ENCODE results near the gene TMEM165. TPM values are rescaled to one million over a fixed set of nuclear protein-coding genes. Genes with fewer than 3 reads are reported as not detected.

Gene TMEM165
- total RNA-seq, 4 donors from 2014 or later: 133 to 193 (median 168) TPM

GRCh38 chr4:55431710-55432336 lies 36.1 kb downstream of the TMEM165 start:
- intact Hi-C loops (cut with DNase I): loop anchor here (10.0 kb wide), 1 partner anchor 87 kb away; the partner anchor contains the start of gene SRD5A3
- TF ChIP-seq POLR2AphosphoS5 (IDR thresholded peaks at IDR 0.05) (no peak), EP300 (IDR thresholded peaks at IDR 0.05) (no peak), POLR2A (IDR thresholded peaks at IDR 0.05; ENCODE audit: low read depth) (no peak)
- TF ChIP-seq, protein P1, sequence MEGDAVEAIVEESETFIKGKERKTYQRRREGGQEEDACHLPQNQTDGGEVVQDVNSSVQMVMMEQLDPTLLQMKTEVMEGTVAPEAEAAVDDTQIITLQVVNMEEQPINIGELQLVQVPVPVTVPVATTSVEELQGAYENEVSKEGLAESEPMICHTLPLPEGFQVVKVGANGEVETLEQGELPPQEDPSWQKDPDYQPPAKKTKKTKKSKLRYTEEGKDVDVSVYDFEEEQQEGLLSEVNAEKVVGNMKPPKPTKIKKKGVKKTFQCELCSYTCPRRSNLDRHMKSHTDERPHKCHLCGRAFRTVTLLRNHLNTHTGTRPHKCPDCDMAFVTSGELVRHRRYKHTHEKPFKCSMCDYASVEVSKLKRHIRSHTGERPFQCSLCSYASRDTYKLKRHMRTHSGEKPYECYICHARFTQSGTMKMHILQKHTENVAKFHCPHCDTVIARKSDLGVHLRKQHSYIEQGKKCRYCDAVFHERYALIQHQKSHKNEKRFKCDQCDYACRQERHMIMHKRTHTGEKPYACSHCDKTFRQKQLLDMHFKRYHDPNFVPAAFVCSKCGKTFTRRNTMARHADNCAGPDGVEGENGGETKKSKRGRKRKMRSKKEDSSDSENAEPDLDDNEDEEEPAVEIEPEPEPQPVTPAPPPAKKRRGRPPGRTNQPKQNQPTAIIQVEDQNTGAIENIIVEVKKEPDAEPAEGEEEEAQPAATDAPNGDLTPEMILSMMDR (IDR thresholded peaks at IDR 0.05): no peak
- Histone ChIP-seq H3K4me1 (peaks cover 0 to 12% (median 9%) of the 10 kb centered on the region in 4 donors), H3K9me3 (no peaks in the 10 kb centered on the region), H3K36me3 (peaks cover 13 to 90% (median 62%) of the 10 kb centered on the region in 4 donors), H3K4me3 (no peak overlapping the region), H3K27ac (replicated peaks in 1 of 4) (no peak overlapping the region), H3K27me3 (no peaks in the 10 kb centered on the region)
- no peak for DNase-seq (ENCODE audit: extremely low spot score)
- WGBS: 70% methylated on average over 6 of the region's 6 CpGs

DNA sequence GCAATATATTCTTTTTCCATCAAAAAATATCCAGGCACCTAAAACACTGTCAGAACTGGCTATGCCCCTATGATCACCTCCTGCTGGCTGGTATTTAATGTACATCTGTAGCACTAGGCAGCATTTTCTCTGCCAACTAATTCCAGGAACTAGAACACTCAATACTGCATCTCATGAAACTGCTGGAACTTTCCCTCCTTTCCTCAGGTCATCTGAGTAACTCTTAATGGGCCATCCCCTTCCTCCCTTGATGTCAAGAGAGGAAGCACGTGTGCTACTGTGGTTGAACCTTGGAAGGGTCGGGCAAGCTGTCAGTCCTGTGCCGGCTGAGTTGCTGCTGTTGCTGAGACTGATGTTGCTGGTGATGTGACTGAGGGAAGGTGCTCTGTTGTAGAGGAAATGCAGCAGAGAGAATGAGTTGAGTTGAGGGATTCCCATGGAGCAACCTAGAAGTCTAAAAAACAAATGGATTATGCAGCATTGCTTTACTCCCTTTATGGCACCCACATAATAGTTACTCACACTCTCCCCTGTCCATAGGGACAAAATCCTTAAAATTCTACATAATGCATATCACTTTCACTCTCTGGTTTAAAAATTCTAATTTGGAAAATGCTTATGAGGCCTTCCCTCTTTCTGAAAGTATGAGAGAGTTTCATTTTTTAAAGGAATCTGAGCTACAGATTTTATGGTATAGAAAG lies 39.5 kb downstream of the TMEM165 start:
- Histone ChIP-seq H3K4me3 (no peak overlapping the region), H3K27ac (replicated peaks in 1 of 4) (peak overlapping the region in 2 of 4 donors; percentile 40 to 51), H3K36me3 (peaks cover under 1 to 68% (median 52%) of the 10 kb centered on the region in 4 donors), H3K4me1 (peaks cover 0 to 12% (median 9%) of the 10 kb centered on the region in 4 donors), H3K27me3 (no peaks in the 10 kb centered on the region), H3K9me3 (no peaks in the 10 kb centered on the region)
- intact Hi-C loops (cut with DNase I): loop anchor here (10.0 kb wide), 1 partner anchor 90 kb away; the partner anchor contains the start of gene SRD5A3
- WGBS: 42% methylated on average over 3 of the region's 3 CpGs
- DNase-seq (ENCODE audit: extremely low spot score): no peak
- TF ChIP-seq POLR2AphosphoS5 (IDR thresholded peaks at IDR 0.05) (peak in 1 of 2 donors; percentile 9), EP300 (IDR thresholded peaks at IDR 0.05) (no peak), POLR2A (IDR thresholded peaks at IDR 0.05; ENCODE audit: low read depth) (no peak)
- TF ChIP-seq, protein P1 (IDR thresholded peaks at IDR 0.05): peak in 2 of 3 experiments; percentile 22 to 35

DNA sequence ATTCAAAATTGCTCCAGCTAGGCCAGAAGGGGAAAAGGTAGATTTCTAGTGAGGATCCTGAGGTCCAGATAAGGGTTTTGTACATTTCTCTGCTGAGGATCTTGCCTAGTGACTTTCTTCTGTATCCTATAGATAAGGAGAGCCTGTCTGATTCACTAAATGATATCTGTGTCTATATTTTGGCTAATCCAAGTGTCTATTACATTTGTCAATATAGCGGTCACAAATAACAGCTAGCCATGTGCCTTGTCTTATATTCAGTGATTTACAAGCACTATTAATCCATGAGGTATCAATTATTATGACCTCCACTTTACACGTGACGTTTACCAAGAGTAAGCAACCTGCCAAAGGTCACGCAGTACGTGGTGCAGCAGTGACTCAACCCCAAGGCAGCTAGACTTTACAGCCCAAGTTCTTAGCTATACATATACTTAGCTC lies 41.6 kb downstream of the TMEM165 start:
- no peak for TF ChIP-seq POLR2AphosphoS5 (IDR thresholded peaks at IDR 0.05)
- TF ChIP-seq POLR2A (IDR thresholded peaks at IDR 0.05; ENCODE audit: low read depth): no peak
- intact Hi-C loops (cut with DNase I): loop anchor here (10.0 kb wide), 1 partner anchor 93 kb away; the partner anchor contains the start of gene SRD5A3
- H3K9me3 ChIP-seq: no peaks in the 10 kb centered on the region
- H3K36me3 ChIP-seq: peaks cover 0 to 72% (median 52%) of the 10 kb centered on the region in 4 donors
- H3K27ac ChIP-seq (replicated peaks in 1 of 4): no peak overlapping the region
- H3K27me3 ChIP-seq: no peaks in the 10 kb centered on the region
- DNase-seq (ENCODE audit: extremely low spot score): no peak
- peaks cover 0 to 12% (median 9%) of the 10 kb centered on the region in 4 donors for H3K4me1 ChIP-seq
- H3K4me3 ChIP-seq: no peak overlapping the region
- 74% methylated on average over 5 of the region's 5 CpGs for WGBS

DNA sequence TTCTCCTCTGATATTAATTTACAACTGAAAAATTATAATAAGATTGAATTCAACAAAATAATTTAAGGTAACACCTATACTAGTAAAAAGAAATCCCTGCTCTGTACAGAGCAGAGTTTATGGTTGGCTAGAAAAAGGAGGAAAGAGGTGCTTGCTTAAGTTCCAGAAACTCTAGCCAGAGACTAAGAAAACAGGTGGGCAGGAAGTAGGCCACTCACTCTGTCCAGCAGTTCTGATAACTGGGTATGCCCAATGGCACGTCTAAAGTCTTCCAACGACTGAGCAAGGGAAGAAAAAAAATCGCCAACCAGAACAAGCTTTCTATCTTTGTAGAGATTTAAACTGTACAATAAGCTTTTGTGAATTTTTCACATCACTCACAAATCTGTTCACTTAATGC lies 42.1 kb downstream of the TMEM165 start:
- Histone ChIP-seq H3K27ac (replicated peaks in 1 of 4) (no peak overlapping the region), H3K4me3 (no peak overlapping the region), H3K27me3 (no peaks in the 10 kb centered on the region), H3K4me1 (peaks cover 0 to 12% (median 9%) of the 10 kb centered on the region in 4 donors), H3K36me3 (peaks cover 0 to 73% (median 53%) of the 10 kb centered on the region in 4 donors), H3K9me3 (no peaks in the 10 kb centered on the region)
- TF ChIP-seq POLR2A (IDR thresholded peaks at IDR 0.05; ENCODE audit: low read depth) (no peak), POLR2AphosphoS5 (IDR thresholded peaks at IDR 0.05) (no peak), EP300 (IDR thresholded peaks at IDR 0.05) (no peak)
- TF ChIP-seq, protein P1 (IDR thresholded peaks at IDR 0.05): no peak
- WGBS: 81% methylated on average over 3 of the region's 3 CpGs
- no peak for DNase-seq (ENCODE audit: extremely low spot score)
- intact Hi-C loops (cut with DNase I): loop anchor here (10.0 kb wide), 1 partner anchor 93 kb away; the partner anchor contains the start of gene SRD5A3

- 93% methylated on average over 2 of the region's 2 CpGs for WGBS
- Histone ChIP-seq H3K4me1 (peaks cover 0 to 12% (median 9%) of the 10 kb centered on the region in 4 donors), H3K27me3 (no peaks in the 10 kb centered on the region), H3K27ac (replicated peaks in 1 of 4) (no peak overlapping the region), H3K9me3 (no peaks in the 10 kb centered on the region), H3K4me3 (no peak overlapping the region), H3K36me3 (peaks cover 0 to 73% (median 53%) of the 10 kb centered on the region in 4 donors)
- no peak for TF ChIP-seq POLR2A (IDR thresholded peaks at IDR 0.05; ENCODE audit: low read depth)
- no peak for TF ChIP-seq POLR2AphosphoS5 (IDR thresholded peaks at IDR 0.05)
- TF ChIP-seq EP300 (IDR thresholded peaks at IDR 0.05): no peak
- TF ChIP-seq, protein P1 (IDR thresholded peaks at IDR 0.05): no peak
- DNase-seq (ENCODE audit: extremely low spot score): no peak
- intact Hi-C loops (cut with DNase I): loop anchor here (10.0 kb wide), 1 partner anchor 94 kb away; the partner anchor contains the start of gene SRD5A3
Measured at GRCh38 chr4:55438314-55438713, 42.6 kb downstream of the TMEM165 start.
